Sigmoid colon (tissue), 7 donors: ENCODE measurements around the gene VDAC1. TPM values are rescaled to one million over a fixed set of nuclear protein-coding genes. Genes with fewer than 3 reads are reported as not detected.
"Not testable (repeated sequence)": the region's sequence is repeated elsewhere in the genome, so short reads cannot be mapped to it uniquely, and the experiment has no call there.

Experiments used
- DNase-seq: peaks from one replicate; pipeline ENCODE4 v3.0.0-alpha.2; 2019
- H3K27ac ChIP-seq, 4 donors: fragments of 200-600 bp; sonication (generic); one replicate each; pipeline ENCODE4 v1.5.1; 2016 to 2019; ENCODE audit warnings: mild to moderate bottlenecking in 1 of 4
- H3K27me3 ChIP-seq, 3 donors: fragments of 200-600 bp; sonication (generic); one replicate each; pipeline ENCODE4 v1.5.1; 2019; ENCODE audit warnings: mild to moderate bottlenecking in 1 of 3
- H3K36me3 ChIP-seq, 4 donors: fragments of 200-600 bp; sonication (generic); one replicate each; pipeline ENCODE4 v1.5.1; 2016 to 2019
- H3K4me1 ChIP-seq, 4 donors: fragments of 200-600 bp; sonication (generic); one replicate each; pipeline ENCODE4 v1.5.1; 2017 to 2019
- H3K4me3 ChIP-seq, 4 donors: fragments of 200-600 bp; sonication (generic); one replicate each; pipeline ENCODE4 v1.5.1; 2017 to 2019; ENCODE audit warnings: mild to moderate bottlenecking in 2 of 4, moderate library complexity in 1 of 4
- H3K9me3 ChIP-seq, 4 donors: fragments of 200-600 bp in 3 of 4; sonication (generic) in 3 of 4; one replicate each; pipeline versions ENCODE4 v1.5.1 to v1.6.1; 2013 to 2019
- EP300 ChIP-seq, 4 donors: sonication (generic); formaldehyde crosslinking; IDR thresholded peaks; one replicate each; pipeline ENCODE4 v1.6.1; 2017; ENCODE audit warnings: antibody characterized with exemption in 4 of 4
- POLR2A ChIP-seq, 2 donors: fragments of 450-650 bp; IDR thresholded peaks; one replicate each; pipeline ENCODE4 v1.6.1; 2016; ENCODE audit warnings: antibody characterized with exemption in 2 of 2, mild to moderate bottlenecking in 2 of 2, moderate library complexity in 2 of 2
- POLR2AphosphoS5 ChIP-seq, 4 donors: sonication (generic); formaldehyde crosslinking; IDR thresholded peaks; one replicate each; pipeline ENCODE4 v1.6.1; 2017; ENCODE audit warnings: antibody characterized with exemption in 4 of 4
- WGBS, 2 donors: extraction: QIAGEN DNeasy Blood & Tissue Kit; methylation state at CpG; one replicate each; pipeline ENCODE4 v1.1.7; 2013; 5-methylcytosine and 5-hydroxymethylcytosine counted together
- intact Hi-C: fragments of 100-400 bp; cut with DNase I; formaldehyde crosslinking; loops from one replicate; pipeline ENCODE4 v1.15.1; 2023
- polyA plus RNA-seq, 3 donors: library from polyadenylated mRNA; stranded (reverse); fragments of 200-250 nt; gene quantifications; one replicate each; pipeline ENCODE4 v1.2.3, GENCODE V29; 2013
- total RNA-seq, 4 donors: library from RNA; depleted of rRNA; stranded (reverse); fragments of >200 nt; gene quantifications; one replicate each; pipeline ENCODE4 v1.1.0, GENCODE V29; 2016
- TF ChIP-seq, protein P1 (sequence below), 4 experiments: fragments of 450-650 bp in 3 of 4; fragments of 200-600 bp in 1 of 4; IDR thresholded peaks; one replicate each; pipeline ENCODE4 v1.5.1; 2016 to 2019; ENCODE audit warnings: antibody characterized with exemption in 4 of 4, mild to moderate bottlenecking in 3 of 4, moderate library complexity in 2 of 4
- donor health status: healthy with polysubstance abuse.
- donor health status: Bipolar disorder and iron deficiency.
- donor health status: healthy.

The VDAC1 gene
- total and polyA plus RNA-seq, 7 donors = 71.3 to 361 (median 99.2) TPM

- DNase-seq = no peak
Measured at GRCh38 chr5:133978943-133979342, 25.8 kb downstream of the VDAC1 start.

GRCh38 chr5:133977858-133978257 lies 26.9 kb downstream of the VDAC1 start:
- Histone ChIP-seq H3K27ac (peak overlapping the region in 1 of 4 donors; percentile 16), H3K27me3 (no peaks in the 10 kb centered on the region), H3K4me1 (peaks cover 0 to 9% (median 4%) of the 10 kb centered on the region in 4 donors), H3K36me3 (peaks cover 20 to 94% (median 45%) of the 10 kb centered on the region in 4 donors), H3K9me3 (no peaks in the 10 kb centered on the region), H3K4me3 (no peak overlapping the region)
- TF ChIP-seq EP300 (IDR thresholded peaks at IDR 0.05) = no peak
- TF ChIP-seq POLR2AphosphoS5 (IDR thresholded peaks at IDR 0.05) = no peak
- TF ChIP-seq, protein P1, sequence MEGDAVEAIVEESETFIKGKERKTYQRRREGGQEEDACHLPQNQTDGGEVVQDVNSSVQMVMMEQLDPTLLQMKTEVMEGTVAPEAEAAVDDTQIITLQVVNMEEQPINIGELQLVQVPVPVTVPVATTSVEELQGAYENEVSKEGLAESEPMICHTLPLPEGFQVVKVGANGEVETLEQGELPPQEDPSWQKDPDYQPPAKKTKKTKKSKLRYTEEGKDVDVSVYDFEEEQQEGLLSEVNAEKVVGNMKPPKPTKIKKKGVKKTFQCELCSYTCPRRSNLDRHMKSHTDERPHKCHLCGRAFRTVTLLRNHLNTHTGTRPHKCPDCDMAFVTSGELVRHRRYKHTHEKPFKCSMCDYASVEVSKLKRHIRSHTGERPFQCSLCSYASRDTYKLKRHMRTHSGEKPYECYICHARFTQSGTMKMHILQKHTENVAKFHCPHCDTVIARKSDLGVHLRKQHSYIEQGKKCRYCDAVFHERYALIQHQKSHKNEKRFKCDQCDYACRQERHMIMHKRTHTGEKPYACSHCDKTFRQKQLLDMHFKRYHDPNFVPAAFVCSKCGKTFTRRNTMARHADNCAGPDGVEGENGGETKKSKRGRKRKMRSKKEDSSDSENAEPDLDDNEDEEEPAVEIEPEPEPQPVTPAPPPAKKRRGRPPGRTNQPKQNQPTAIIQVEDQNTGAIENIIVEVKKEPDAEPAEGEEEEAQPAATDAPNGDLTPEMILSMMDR (IDR thresholded peaks at IDR 0.05) = no peak
- no peak for TF ChIP-seq POLR2A (IDR thresholded peaks at IDR 0.05)
- 76% methylated on average over 1 of the region's 1 CpG for WGBS, 2 donors
- no peak for DNase-seq
- intact Hi-C loops = no loop called here

More at GRCh38 chr5:133978943-133979342, 25.8 kb downstream of the VDAC1 start:
- no peak overlapping the region for H3K4me3 ChIP-seq
- H3K27me3 ChIP-seq = no peaks in the 10 kb centered on the region
- H3K27ac ChIP-seq = no peak overlapping the region
- H3K36me3 ChIP-seq = peaks cover 17 to 93% (median 40%) of the 10 kb centered on the region in 4 donors
- no peaks in the 10 kb centered on the region for H3K9me3 ChIP-seq
- peaks cover 0 to 9% (median 4%) of the 10 kb centered on the region in 4 donors for H3K4me1 ChIP-seq
- no peak for TF ChIP-seq POLR2AphosphoS5 (IDR thresholded peaks at IDR 0.05)
- no peak for TF ChIP-seq POLR2A (IDR thresholded peaks at IDR 0.05)
- no peak for TF ChIP-seq EP300 (IDR thresholded peaks at IDR 0.05)
- TF ChIP-seq, protein P1 (IDR thresholded peaks at IDR 0.05) = no peak
- intact Hi-C loops = no loop called here
- WGBS, 2 donors = 70 to 89% methylated on average over 3 of the region's 3 CpGs

GRCh38 chr5:133977161-133977787 lies 27.5 kb downstream of the VDAC1 start:
- TF ChIP-seq POLR2A (IDR thresholded peaks at IDR 0.05) (no peak), EP300 (IDR thresholded peaks at IDR 0.05) (no peak), POLR2AphosphoS5 (IDR thresholded peaks at IDR 0.05) (no peak)
- TF ChIP-seq, protein P1 (IDR thresholded peaks at IDR 0.05) = no peak
- 58 to 73% methylated on average over 5 of the region's 5 CpGs for whole genome bisulfite sequencing, 2 donors
- DNase-seq = no peak
- Histone ChIP-seq H3K36me3 (peaks cover 20 to 94% (median 43%) of the 10 kb centered on the region in 4 donors), H3K9me3 (no peaks in the 10 kb centered on the region), H3K27ac (peak overlapping the region in 1 of 4 donors; percentile 16), H3K27me3 (no peaks in the 10 kb centered on the region), H3K4me3 (no peak overlapping the region), H3K4me1 (peaks cover 0 to 9% (median 4%) of the 10 kb centered on the region in 4 donors)
- intact Hi-C loops = no loop called here

DNA sequence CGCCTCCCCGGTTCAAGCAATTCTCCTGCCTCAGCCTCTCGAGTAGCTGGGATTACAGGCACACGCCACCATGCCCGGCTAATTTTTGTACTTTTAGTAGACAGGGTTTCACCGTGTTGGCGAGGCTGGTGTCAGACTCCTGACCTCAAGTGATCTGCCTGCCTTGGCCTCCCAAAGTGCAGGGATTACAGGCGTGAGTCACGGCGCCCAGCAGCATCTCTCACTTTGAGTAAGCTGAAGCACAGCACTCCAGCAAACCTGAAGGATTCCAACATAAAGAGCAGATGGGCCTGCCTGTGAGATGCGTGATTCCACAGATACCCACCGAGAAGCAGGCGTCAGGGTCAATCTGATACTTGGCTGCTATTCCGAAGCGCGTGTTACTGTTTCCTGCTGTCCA lies 29.2 kb downstream of the VDAC1 start:
- H3K9me3 ChIP-seq, H3K4me3 ChIP-seq, DNase-seq, intact Hi-C loops, H3K27me3 ChIP-seq, H3K27ac ChIP-seq, H3K4me1 ChIP-seq: not testable (repeated sequence)
- 94 to 96% methylated on average over 16 of the region's 16 CpGs for WGBS, 2 donors
- peaks cover 20 to 83% (median 39%) of the 10 kb centered on the region in 4 donors for H3K36me3 ChIP-seq

GRCh38 chr5:133974142-133974541 lies 30.6 kb downstream of the VDAC1 start:
- Histone ChIP-seq H3K9me3 (no peaks in the 10 kb centered on the region), H3K27me3 (no peaks in the 10 kb centered on the region), H3K27ac (no peak overlapping the region), H3K4me1 (peaks cover 0 to 14% (median 8%) of the 10 kb centered on the region in 4 donors), H3K4me3 (no peak overlapping the region), H3K36me3 (peaks cover 20 to 69% (median 36%) of the 10 kb centered on the region in 4 donors)
- TF ChIP-seq EP300 (IDR thresholded peaks at IDR 0.05) (no peak), POLR2A (IDR thresholded peaks at IDR 0.05) (no peak), POLR2AphosphoS5 (IDR thresholded peaks at IDR 0.05) (no peak)
- TF ChIP-seq, protein P1 (IDR thresholded peaks at IDR 0.05) = no peak
- no peak for DNase-seq
- intact Hi-C loops = no loop called here
- 92 to 95% methylated on average over 6 of the region's 6 CpGs for WGBS, 2 donors
